22Rv1 (cell line): ENCODE data around the gene MCF2L.

Source experiments
- ZFX ChIP-seq: fragments of 450-650 bp; IDR thresholded peaks from 2 replicates; pipeline ENCODE4 v1.6.1; 2017; ENCODE audit warnings: antibody characterized with exemption, borderline replicate concordance
- TF ChIP-seq, protein P1 (sequence below): fragments of 450-650 bp; IDR thresholded peaks from 2 replicates; pipeline ENCODE4 v1.5.1; 2017; ENCODE audit warnings: mild to moderate bottlenecking

DNA sequence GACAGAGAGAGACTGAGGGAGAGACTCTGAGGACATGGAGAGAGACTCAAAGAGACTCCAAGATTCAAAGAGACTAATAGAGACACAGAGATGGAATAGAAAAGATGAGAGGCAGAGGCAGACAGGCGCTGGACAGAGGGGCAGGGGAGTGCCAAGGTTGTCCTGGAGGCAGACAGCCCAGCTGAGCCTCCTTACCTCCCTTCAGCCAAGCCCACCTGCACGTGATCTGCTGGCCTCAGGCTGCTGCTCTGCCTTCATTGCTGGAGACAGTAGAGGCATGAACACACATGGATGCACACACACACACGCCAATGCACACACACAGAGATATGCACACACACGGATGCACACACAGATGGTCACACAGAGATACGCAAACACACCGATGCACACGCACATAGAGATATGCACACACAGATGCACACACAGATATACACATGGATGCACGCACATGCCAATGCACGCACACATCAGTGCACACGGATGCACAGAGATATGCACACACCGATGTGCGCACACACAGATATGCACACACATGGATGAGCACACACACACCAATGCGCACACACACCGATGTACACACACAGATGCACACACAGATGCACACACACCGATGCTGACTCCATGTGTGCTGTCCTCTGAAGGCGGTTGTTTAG lies 150.3 kb downstream of the MCF2L start:
- TF ChIP-seq, protein P1, sequence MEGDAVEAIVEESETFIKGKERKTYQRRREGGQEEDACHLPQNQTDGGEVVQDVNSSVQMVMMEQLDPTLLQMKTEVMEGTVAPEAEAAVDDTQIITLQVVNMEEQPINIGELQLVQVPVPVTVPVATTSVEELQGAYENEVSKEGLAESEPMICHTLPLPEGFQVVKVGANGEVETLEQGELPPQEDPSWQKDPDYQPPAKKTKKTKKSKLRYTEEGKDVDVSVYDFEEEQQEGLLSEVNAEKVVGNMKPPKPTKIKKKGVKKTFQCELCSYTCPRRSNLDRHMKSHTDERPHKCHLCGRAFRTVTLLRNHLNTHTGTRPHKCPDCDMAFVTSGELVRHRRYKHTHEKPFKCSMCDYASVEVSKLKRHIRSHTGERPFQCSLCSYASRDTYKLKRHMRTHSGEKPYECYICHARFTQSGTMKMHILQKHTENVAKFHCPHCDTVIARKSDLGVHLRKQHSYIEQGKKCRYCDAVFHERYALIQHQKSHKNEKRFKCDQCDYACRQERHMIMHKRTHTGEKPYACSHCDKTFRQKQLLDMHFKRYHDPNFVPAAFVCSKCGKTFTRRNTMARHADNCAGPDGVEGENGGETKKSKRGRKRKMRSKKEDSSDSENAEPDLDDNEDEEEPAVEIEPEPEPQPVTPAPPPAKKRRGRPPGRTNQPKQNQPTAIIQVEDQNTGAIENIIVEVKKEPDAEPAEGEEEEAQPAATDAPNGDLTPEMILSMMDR: no peak
- TF ChIP-seq ZFX: no peak
